Trophoblast cell (in vitro differentiated cells and primary cell): ENCODE measurements around the gene ZNF552.
"Not testable (repeated sequence)": the region's sequence is repeated elsewhere in the genome, so short reads cannot be mapped to it uniquely, and the experiment has no call there.

Experiments
- DNase-seq, 2 donors: peaks; one replicate each; pipeline ENCODE4 v3.0.0-alpha.2; 2016
- H2AFZ ChIP-seq: 2 replicates; pipeline ENCODE4 v1.6.1; 2013; ENCODE audit warnings: low read length, moderate library complexity, mild to moderate bottlenecking; ENCODE audit not compliant: insufficient read depth, poor library complexity
- H2AK5ac ChIP-seq: 2 replicates; pipeline ENCODE4 v1.6.1; 2013; ENCODE audit warnings: mild to moderate bottlenecking, low read length
- H2BK120ac ChIP-seq: 2 replicates; pipeline ENCODE4 v1.6.1; 2013; ENCODE audit warnings: low read length, mild to moderate bottlenecking, moderate library complexity; ENCODE audit not compliant: insufficient read depth, poor library complexity
- H2BK12ac ChIP-seq: 2 replicates; pipeline ENCODE4 v1.6.1; 2013; ENCODE audit warnings: mild to moderate bottlenecking, low read length, moderate library complexity
- H2BK5ac ChIP-seq: 2 replicates; pipeline ENCODE4 v1.6.1; 2013; ENCODE audit warnings: low read length, low read depth, moderate library complexity, mild to moderate bottlenecking; ENCODE audit not compliant: poor library complexity
- H3K14ac ChIP-seq: 2 replicates; pipeline ENCODE4 v1.6.1; 2013; ENCODE audit warnings: mild to moderate bottlenecking, low read length
- H3K18ac ChIP-seq: 2 replicates; pipeline ENCODE4 v1.6.1; 2013; ENCODE audit warnings: mild to moderate bottlenecking, low read length
- H3K23ac ChIP-seq: 2 replicates; pipeline ENCODE4 v1.6.1; 2013; ENCODE audit warnings: low read length
- H3K27ac ChIP-seq: 2 replicates; pipeline ENCODE4 v1.5.1; 2013; ENCODE audit warnings: low read depth, mild to moderate bottlenecking, inconsistent platforms, low read length, moderate library complexity
- H3K27me3 ChIP-seq: 2 replicates; pipeline ENCODE4 v1.6.1; 2013; ENCODE audit warnings: inconsistent platforms, mild to moderate bottlenecking, low read length, moderate library complexity; ENCODE audit not compliant: insufficient read depth
- H3K36me3 ChIP-seq, 2 experiments: 1 replicate in 1 of 2; 2 replicates in 1 of 2; pipeline ENCODE4 v1.6.1; 2013; ENCODE audit warnings: low read length in 2 of 2, mild to moderate bottlenecking in 2 of 2, moderate library complexity in 1 of 2; ENCODE audit not compliant: insufficient read depth in 2 of 2, control insufficient read depth in 1 of 2
- H3K4ac ChIP-seq: 2 replicates; pipeline ENCODE4 v1.6.1; 2013; ENCODE audit warnings: low read depth, mild to moderate bottlenecking, low read length, moderate library complexity
- H3K4me1 ChIP-seq, 2 experiments: 1 replicate in 1 of 2; 2 replicates in 1 of 2; pipeline ENCODE4 v1.6.1; 2013; ENCODE audit warnings: low read length in 2 of 2, mild to moderate bottlenecking in 2 of 2, moderate library complexity in 1 of 2; ENCODE audit not compliant: insufficient read depth in 2 of 2, control insufficient read depth in 1 of 2
- H3K4me2 ChIP-seq: 2 replicates; pipeline ENCODE4 v1.6.1; 2013; ENCODE audit warnings: inconsistent platforms, mild to moderate bottlenecking, low read length, moderate library complexity
- H3K4me3 ChIP-seq: 2 replicates; pipeline ENCODE4 v1.5.1; 2013; ENCODE audit warnings: mild to moderate bottlenecking, low read depth, low read length, inconsistent platforms
- H3K79me1 ChIP-seq: one replicate; pipeline ENCODE4 v1.6.1; 2013; ENCODE audit warnings: low read length
- H3K79me2 ChIP-seq: 2 replicates; pipeline ENCODE4 v1.6.1; 2013; ENCODE audit warnings: low read length, mild to moderate bottlenecking; ENCODE audit not compliant: control insufficient read depth, insufficient read depth, poor library complexity
- H3K9ac ChIP-seq: 2 replicates; pipeline ENCODE4 v1.6.1; 2013; ENCODE audit warnings: mild to moderate bottlenecking, low read length
- H3K9me3 ChIP-seq: 2 replicates; pipeline ENCODE4 v1.6.1; 2013; ENCODE audit warnings: low read depth, mild to moderate bottlenecking, control low read depth, inconsistent platforms, low read length; ENCODE audit not compliant: insufficient read depth
- H4K12ac ChIP-seq: 2 replicates; pipeline ENCODE4 v1.6.1; 2013; ENCODE audit warnings: low read depth, mild to moderate bottlenecking, low read length, moderate library complexity
- H4K8ac ChIP-seq: 2 replicates; pipeline ENCODE4 v1.6.1; 2013; ENCODE audit warnings: low read depth, mild to moderate bottlenecking, low read length, moderate library complexity
- H4K91ac ChIP-seq: one replicate; pipeline ENCODE4 v1.6.1; 2013; ENCODE audit warnings: low read depth, mild to moderate bottlenecking, low read length, moderate library complexity
- WGBS: extraction: QIAGEN DNeasy Blood & Tissue Kit; methylation state at CpG from one replicate; pipeline ENCODE4 v1.1.7; 2013; ENCODE audit warnings: missing lambda C conversion rate; ENCODE audit not compliant: insufficient read length, insufficient coverage; ENCODE audit errors: extremely low coverage; 5-methylcytosine and 5-hydroxymethylcytosine counted together

ZNF552 gene

DNA sequence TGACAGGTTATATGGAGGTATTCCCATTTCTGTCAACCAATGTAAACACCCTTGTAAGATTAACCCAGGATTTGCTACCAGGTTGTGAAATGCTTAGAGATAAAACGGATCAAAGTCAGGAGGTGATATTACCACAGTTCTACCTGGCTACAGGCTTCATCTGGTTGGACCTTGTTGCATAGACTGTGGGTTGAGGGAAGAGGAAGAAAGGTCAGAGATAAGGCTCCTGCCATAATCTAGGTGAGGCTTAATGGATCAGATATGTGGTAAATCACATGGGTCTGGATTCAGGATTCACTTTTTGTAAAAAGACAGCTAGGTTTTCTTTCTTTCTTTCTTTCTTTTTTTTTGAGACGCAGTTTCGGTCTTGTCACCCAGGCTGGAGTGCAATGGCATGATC lies 6.8 kb upstream of the ZNF552 start:
- H3K36me3 ChIP-seq: not testable (repeated sequence)
- WGBS: no CpG with 5 or more reads among the region's 3 CpGs

DNA sequence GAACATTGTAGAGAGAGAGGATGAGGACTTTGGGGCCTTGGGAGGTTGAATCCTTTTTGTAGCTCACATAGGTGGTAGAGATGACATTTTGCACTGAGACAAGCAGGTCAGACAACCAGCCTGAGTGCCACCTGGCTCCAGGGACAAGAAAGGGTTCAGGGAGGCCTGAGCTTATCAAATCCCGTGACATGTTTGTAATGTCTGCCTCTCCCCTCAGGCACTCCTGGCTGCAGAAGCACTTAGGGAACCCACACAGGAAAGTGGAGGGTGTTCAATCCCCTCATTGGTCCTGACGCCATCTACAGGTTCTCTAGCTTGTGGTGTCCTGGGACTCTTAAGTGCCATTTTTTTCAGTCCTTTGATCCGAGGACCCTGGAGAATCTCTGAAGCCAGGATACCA lies 6.4 kb upstream of the ZNF552 start:
- not testable (repeated sequence) for H4K8ac ChIP-seq, H3K14ac ChIP-seq, H3K9ac ChIP-seq, H2AK5ac ChIP-seq, H2BK5ac ChIP-seq, H3K23ac ChIP-seq, H3K9me3 ChIP-seq, H3K36me3 ChIP-seq, H3K27me3 ChIP-seq, H3K27ac ChIP-seq, H4K12ac ChIP-seq, H2AFZ ChIP-seq, H3K18ac ChIP-seq, DNase-seq, H4K91ac ChIP-seq, H2BK120ac ChIP-seq, H3K4me3 ChIP-seq, H2BK12ac ChIP-seq
- Histone ChIP-seq H3K4me1 (peaks cover 11 to 18% of the 10 kb centered on the region in 2 experiments), H3K79me1 (peaks cover 11% of the 10 kb centered on the region), H3K4ac (peak overlapping the region; percentile 97), H3K4me2 (peak overlapping the region; percentile 94), H3K79me2 (peaks cover 11% of the 10 kb centered on the region)
- no CpG with 5 or more reads among the region's 3 CpGs for WGBS

More for the DNA sequence above, 6.8 kb upstream of the ZNF552 start:
- not testable (repeated sequence) for H3K18ac ChIP-seq, H4K91ac ChIP-seq, H3K14ac ChIP-seq, H4K8ac ChIP-seq, H3K9me3 ChIP-seq, DNase-seq, H3K27ac ChIP-seq, H3K4me3 ChIP-seq, H3K4me2 ChIP-seq, H2BK12ac ChIP-seq, H3K9ac ChIP-seq, H2AFZ ChIP-seq, H3K4ac ChIP-seq, H3K27me3 ChIP-seq, H2AK5ac ChIP-seq, H2BK120ac ChIP-seq, H2BK5ac ChIP-seq, H4K12ac ChIP-seq, H3K23ac ChIP-seq
- Histone ChIP-seq H3K79me1 (peaks cover 11% of the 10 kb centered on the region), H3K79me2 (peaks cover 11% of the 10 kb centered on the region), H3K4me1 (peaks cover 8 to 17% of the 10 kb centered on the region in 2 experiments)

DNA sequence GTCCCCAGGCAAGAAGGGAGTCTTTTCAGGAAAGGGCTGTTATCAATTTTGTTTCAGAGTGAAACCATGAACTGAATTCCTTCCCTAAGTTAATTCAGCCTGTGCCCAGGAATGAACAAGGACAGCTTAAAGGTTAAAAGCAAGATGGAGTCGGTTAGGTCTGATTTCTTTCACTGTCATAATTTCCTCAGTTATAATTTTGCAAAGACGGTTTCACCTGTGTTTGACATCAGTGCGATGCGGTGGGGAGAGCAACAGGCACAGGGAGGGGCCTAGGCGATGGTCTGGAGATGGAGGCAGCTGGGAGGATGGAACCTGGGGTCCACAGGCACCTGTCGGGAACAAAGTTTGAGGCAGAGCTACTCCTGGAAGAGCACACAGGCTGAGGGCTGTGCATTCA lies 5.9 kb upstream of the ZNF552 start:
- H2AK5ac ChIP-seq: peak overlapping the region; percentile 29
- H2AFZ ChIP-seq: no peak overlapping the region
- peaks cover 13 to 21% of the 10 kb centered on the region in 2 experiments for H3K4me1 ChIP-seq
- DNase-seq: no peak
- H3K36me3 ChIP-seq: peaks cover 3 to 4% of the 10 kb centered on the region in 2 experiments
- no CpG with 5 or more reads among the region's 6 CpGs for WGBS
- H2BK12ac ChIP-seq: peak overlapping the region; percentile 69
- H3K27me3 ChIP-seq: no peaks in the 10 kb centered on the region
- H3K18ac ChIP-seq: no peak overlapping the region
- H3K23ac ChIP-seq: no peak overlapping the region
- no peak overlapping the region for H4K8ac ChIP-seq
- peaks cover 13% of the 10 kb centered on the region for H3K79me2 ChIP-seq
- peak overlapping the region; percentile 53 for H3K14ac ChIP-seq
- no peak overlapping the region for H2BK5ac ChIP-seq
- no peak overlapping the region for H3K9ac ChIP-seq
- H4K12ac ChIP-seq: peak overlapping the region; percentile 77
- peaks cover 15% of the 10 kb centered on the region for H3K79me1 ChIP-seq
- no peaks in the 10 kb centered on the region for H3K9me3 ChIP-seq
- no peak overlapping the region for H4K91ac ChIP-seq
- no peak overlapping the region for H3K27ac ChIP-seq
- peak overlapping the region; percentile 94 for H3K4me2 ChIP-seq
- peak overlapping the region; percentile 97 for H3K4ac ChIP-seq
- no peak overlapping the region for H3K4me3 ChIP-seq
- no peak overlapping the region for H2BK120ac ChIP-seq

DNA sequence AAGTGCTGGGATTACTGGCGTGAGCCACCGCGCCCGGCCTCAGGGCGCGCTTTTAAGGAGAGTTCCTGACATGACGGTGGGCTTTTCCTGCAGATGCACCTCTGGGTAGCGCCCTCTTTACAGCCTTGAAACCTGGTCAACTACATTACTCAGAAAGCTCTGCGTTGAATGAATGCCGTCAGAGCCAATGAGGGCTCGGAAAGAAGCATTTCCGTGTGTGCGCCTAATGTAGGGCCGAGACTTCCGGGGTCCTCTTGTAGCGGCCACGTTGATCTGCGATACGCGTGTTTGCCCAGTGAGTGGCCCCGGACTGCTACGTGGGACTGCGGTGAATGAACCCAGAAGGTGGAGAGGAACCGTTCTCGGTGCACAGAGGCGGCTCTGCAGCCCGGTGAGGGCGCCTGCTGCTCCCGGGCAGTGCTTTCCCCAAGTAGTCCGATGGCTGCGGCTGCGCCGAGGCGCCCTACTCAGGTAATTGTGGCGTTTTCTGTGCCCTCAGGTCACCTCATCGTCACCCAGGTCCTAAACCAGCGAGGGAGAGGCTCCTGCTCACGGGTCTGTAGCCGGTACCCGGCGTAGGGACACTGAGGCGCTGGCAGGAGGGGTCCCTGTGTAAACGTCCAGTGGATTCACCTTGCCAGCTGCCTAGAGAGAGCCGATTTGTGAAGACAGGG lies 4.9 kb upstream of the ZNF552 start:
- Histone ChIP-seq H3K79me2 (peaks cover 14% of the 10 kb centered on the region), H4K91ac (peak overlapping the region; percentile 91), H3K4me1 (peaks cover 14 to 26% of the 10 kb centered on the region in 2 experiments), H3K4me3 (peak overlapping the region; percentile 93), H3K14ac (peak overlapping the region; percentile 92), H3K4me2 (peak overlapping the region; percentile 94), H2BK5ac (peak overlapping the region; percentile 62), H2AFZ (peak overlapping the region; percentile 73), H3K18ac (peak overlapping the region; percentile 93), H2AK5ac (peak overlapping the region; percentile 85), H3K4ac (peak overlapping the region; percentile 82), H2BK120ac (peak overlapping the region; percentile 91), H4K12ac (peak overlapping the region; percentile 76), H4K8ac (peak overlapping the region; percentile 85), H2BK12ac (peak overlapping the region; percentile 23), H3K27ac (peak overlapping the region; percentile 71), H3K27me3 (no peaks in the 10 kb centered on the region), H3K9me3 (no peaks in the 10 kb centered on the region), H3K9ac (peak overlapping the region; percentile 93), H3K36me3 (no peaks in the 10 kb centered on the region), H3K23ac (no peak overlapping the region), H3K79me1 (peaks cover 23% of the 10 kb centered on the region)
- peak; percentile 98 to 99 for DNase-seq
- no CpG with 5 or more reads among the region's 44 CpGs for WGBS
